Sigmoid colon (tissue), 7 donors: ENCODE results near the gene CACNA1C. TPM values are rescaled to one million over a fixed set of nuclear protein-coding genes. Genes with fewer than 3 reads are reported as not detected.

ENCODE experiments used
- DNase-seq: peaks from one replicate; pipeline ENCODE4 v3.0.0-alpha.2; 2019
- H3K27ac ChIP-seq, 4 donors: fragments of 200-600 bp; sonication (generic); one replicate each; pipeline ENCODE4 v1.5.1; 2016 to 2019; ENCODE audit warnings: mild to moderate bottlenecking in 1 of 4
- H3K27me3 ChIP-seq, 3 donors: fragments of 200-600 bp; sonication (generic); one replicate each; pipeline ENCODE4 v1.5.1; 2019; ENCODE audit warnings: mild to moderate bottlenecking in 1 of 3
- H3K36me3 ChIP-seq, 4 donors: fragments of 200-600 bp; sonication (generic); one replicate each; pipeline ENCODE4 v1.5.1; 2016 to 2019
- H3K4me1 ChIP-seq, 4 donors: fragments of 200-600 bp; sonication (generic); one replicate each; pipeline ENCODE4 v1.5.1; 2017 to 2019
- H3K4me3 ChIP-seq, 4 donors: fragments of 200-600 bp; sonication (generic); one replicate each; pipeline ENCODE4 v1.5.1; 2017 to 2019; ENCODE audit warnings: mild to moderate bottlenecking in 2 of 4, moderate library complexity in 1 of 4
- H3K9me3 ChIP-seq, 4 donors: fragments of 200-600 bp in 3 of 4; sonication (generic) in 3 of 4; one replicate each; pipeline versions ENCODE4 v1.5.1 to v1.6.1; 2013 to 2019
- EP300 ChIP-seq, 4 donors: sonication (generic); formaldehyde crosslinking; IDR thresholded peaks; one replicate each; pipeline ENCODE4 v1.6.1; 2017; ENCODE audit warnings: antibody characterized with exemption in 4 of 4
- POLR2A ChIP-seq, 2 donors: fragments of 450-650 bp; IDR thresholded peaks; one replicate each; pipeline ENCODE4 v1.6.1; 2016; ENCODE audit warnings: antibody characterized with exemption in 2 of 2, mild to moderate bottlenecking in 2 of 2, moderate library complexity in 2 of 2
- POLR2AphosphoS5 ChIP-seq, 4 donors: sonication (generic); formaldehyde crosslinking; IDR thresholded peaks; one replicate each; pipeline ENCODE4 v1.6.1; 2017; ENCODE audit warnings: antibody characterized with exemption in 4 of 4
- WGBS, 2 donors: extraction: QIAGEN DNeasy Blood & Tissue Kit; methylation state at CpG; one replicate each; pipeline ENCODE4 v1.1.7; 2013; 5-methylcytosine and 5-hydroxymethylcytosine counted together
- intact Hi-C: fragments of 100-400 bp; cut with DNase I; formaldehyde crosslinking; loops from one replicate; pipeline ENCODE4 v1.15.1; 2023
- polyA plus RNA-seq, 3 donors: library from polyadenylated mRNA; stranded (reverse); fragments of 200-250 nt; gene quantifications; one replicate each; pipeline ENCODE4 v1.2.3, GENCODE V29; 2013
- total RNA-seq, 4 donors: library from RNA; depleted of rRNA; stranded (reverse); fragments of >200 nt; gene quantifications; one replicate each; pipeline ENCODE4 v1.1.0, GENCODE V29; 2016
- TF ChIP-seq, protein P1 (sequence below), 4 experiments: fragments of 450-650 bp in 3 of 4; fragments of 200-600 bp in 1 of 4; IDR thresholded peaks; one replicate each; pipeline ENCODE4 v1.5.1; 2016 to 2019; ENCODE audit warnings: antibody characterized with exemption in 4 of 4, mild to moderate bottlenecking in 3 of 4, moderate library complexity in 2 of 4
- donor health status: healthy with polysubstance abuse.
- donor health status: Bipolar disorder and iron deficiency.
- donor health status: healthy.

The CACNA1C gene
- total and polyA plus RNA-seq, 7 donors = 0.46 to 213 (median 62.0) TPM

- Histone ChIP-seq H3K4me3 (no peak overlapping the region), H3K9me3 (no peaks in the 10 kb centered on the region), H3K27me3 (no peaks in the 10 kb centered on the region), H3K36me3 (peaks cover 0 to 5% (median 0%) of the 10 kb centered on the region in 4 donors), H3K4me1 (peaks cover 0 to 53% (median 41%) of the 10 kb centered on the region in 4 donors), H3K27ac (peak overlapping the region in 2 of 4 donors; percentile 81 to 94)
- DNase-seq = peak; percentile 50
- 81 to 88% methylated on average over 15 of the region's 15 CpGs for WGBS, 2 donors
- TF ChIP-seq EP300 (IDR thresholded peaks at IDR 0.05) = no peak
- no peak for TF ChIP-seq POLR2A (IDR thresholded peaks at IDR 0.05)
- TF ChIP-seq, protein P1, sequence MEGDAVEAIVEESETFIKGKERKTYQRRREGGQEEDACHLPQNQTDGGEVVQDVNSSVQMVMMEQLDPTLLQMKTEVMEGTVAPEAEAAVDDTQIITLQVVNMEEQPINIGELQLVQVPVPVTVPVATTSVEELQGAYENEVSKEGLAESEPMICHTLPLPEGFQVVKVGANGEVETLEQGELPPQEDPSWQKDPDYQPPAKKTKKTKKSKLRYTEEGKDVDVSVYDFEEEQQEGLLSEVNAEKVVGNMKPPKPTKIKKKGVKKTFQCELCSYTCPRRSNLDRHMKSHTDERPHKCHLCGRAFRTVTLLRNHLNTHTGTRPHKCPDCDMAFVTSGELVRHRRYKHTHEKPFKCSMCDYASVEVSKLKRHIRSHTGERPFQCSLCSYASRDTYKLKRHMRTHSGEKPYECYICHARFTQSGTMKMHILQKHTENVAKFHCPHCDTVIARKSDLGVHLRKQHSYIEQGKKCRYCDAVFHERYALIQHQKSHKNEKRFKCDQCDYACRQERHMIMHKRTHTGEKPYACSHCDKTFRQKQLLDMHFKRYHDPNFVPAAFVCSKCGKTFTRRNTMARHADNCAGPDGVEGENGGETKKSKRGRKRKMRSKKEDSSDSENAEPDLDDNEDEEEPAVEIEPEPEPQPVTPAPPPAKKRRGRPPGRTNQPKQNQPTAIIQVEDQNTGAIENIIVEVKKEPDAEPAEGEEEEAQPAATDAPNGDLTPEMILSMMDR (IDR thresholded peaks at IDR 0.05) = no peak
- TF ChIP-seq POLR2AphosphoS5 (IDR thresholded peaks at IDR 0.05) = no peak
- intact Hi-C loops = loop anchor here (5.0 kb wide), 1 partner anchor 72 kb away; no protein-coding TSS in a partner anchor
Observed at GRCh38 chr12:2359725-2360629, 307.2 kb downstream of the CACNA1C start.

GRCh38 chr12:2360630-2361170 is 307.9 kb downstream of the CACNA1C start:
- peak overlapping the region in 2 of 4 donors; percentile 81 to 94 for H3K27ac ChIP-seq
- intact Hi-C loops = no loop called here
- H3K36me3 ChIP-seq = peaks cover 0 to 5% (median 0%) of the 10 kb centered on the region in 4 donors
- WGBS, 2 donors = 86 to 89% methylated on average over 11 of the region's 11 CpGs
- no peaks in the 10 kb centered on the region for H3K27me3 ChIP-seq
- no peaks in the 10 kb centered on the region for H3K9me3 ChIP-seq
- TF ChIP-seq, protein P1 (IDR thresholded peaks at IDR 0.05) = peak in 2 of 4 experiments; percentile 22 to 42
- no peak for TF ChIP-seq EP300 (IDR thresholded peaks at IDR 0.05)
- peak; percentile 21 for DNase-seq
- H3K4me1 ChIP-seq = peaks cover 0 to 49% (median 35%) of the 10 kb centered on the region in 4 donors
- no peak overlapping the region for H3K4me3 ChIP-seq

- H3K9me3 ChIP-seq = no peaks in the 10 kb centered on the region
- 58 to 82% methylated on average over 11 of the region's 11 CpGs for WGBS, 2 donors
- H3K36me3 ChIP-seq = peaks cover 0 to 5% (median 0%) of the 10 kb centered on the region in 4 donors
- no peaks in the 10 kb centered on the region for H3K27me3 ChIP-seq
- TF ChIP-seq POLR2AphosphoS5 (IDR thresholded peaks at IDR 0.05) (no peak), EP300 (IDR thresholded peaks at IDR 0.05) (no peak), POLR2A (IDR thresholded peaks at IDR 0.05) (no peak)
- TF ChIP-seq, protein P1 (IDR thresholded peaks at IDR 0.05) = no peak
- no peak overlapping the region for H3K4me3 ChIP-seq
- DNase-seq = peak; percentile 62
- H3K4me1 ChIP-seq = peaks cover 0 to 21% (median 4%) of the 10 kb centered on the region in 4 donors
- intact Hi-C loops = no loop called here
- peak overlapping the region in 2 of 4 donors; percentile 16 for H3K27ac ChIP-seq
Observed at GRCh38 chr12:2363836-2364609, 311.2 kb downstream of the CACNA1C start.

DNA sequence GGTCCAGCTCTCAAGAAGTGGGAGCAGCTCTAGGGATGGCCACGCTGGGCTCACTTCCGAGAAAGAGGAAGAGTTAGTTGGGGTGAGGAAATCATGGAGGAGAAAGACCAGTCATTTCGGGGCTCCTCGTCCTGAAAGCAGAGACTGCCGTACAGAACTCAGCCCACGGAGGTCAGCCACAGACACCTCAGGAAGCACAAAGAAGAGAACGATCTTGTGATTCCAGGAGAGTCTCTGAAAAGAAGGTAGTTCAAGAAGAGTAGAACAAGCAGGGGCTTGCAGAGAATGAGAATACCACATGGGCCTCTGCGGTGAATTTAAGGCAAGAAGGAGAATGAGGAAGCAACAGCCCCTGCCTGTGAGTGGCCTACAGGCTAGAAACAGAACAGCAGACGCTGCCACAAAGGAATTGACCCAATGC is 311.9 kb downstream of the CACNA1C start:
- peak; percentile 50 for DNase-seq

More for the DNA sequence above, 311.9 kb downstream of the CACNA1C start:
- Histone ChIP-seq H3K4me3 (no peak overlapping the region), H3K27me3 (no peaks in the 10 kb centered on the region), H3K9me3 (no peaks in the 10 kb centered on the region), H3K4me1 (peaks cover 0 to 15% (median 1%) of the 10 kb centered on the region in 4 donors), H3K36me3 (peaks cover 0 to 5% (median 0%) of the 10 kb centered on the region in 4 donors), H3K27ac (peak overlapping the region in 2 of 4 donors; percentile 16)
- WGBS, 2 donors = 63 to 76% methylated on average over 9 of the region's 9 CpGs
- intact Hi-C loops = no loop called here
- TF ChIP-seq POLR2A (IDR thresholded peaks at IDR 0.05) (no peak), POLR2AphosphoS5 (IDR thresholded peaks at IDR 0.05) (no peak), EP300 (IDR thresholded peaks at IDR 0.05) (no peak)
- TF ChIP-seq, protein P1 (IDR thresholded peaks at IDR 0.05) = no peak
